Neural cell (in vitro differentiated cells): ENCODE data around the gene MRPS27.

ENCODE experiments used
- EP300 ChIP-seq: fragments of 450-650 bp; conservative IDR thresholded peaks from 2 replicates; pipeline ENCODE4 v1.6.1; 2014; ENCODE audit warnings: antibody characterized with exemption, mild to moderate bottlenecking, moderate library complexity; ENCODE audit not compliant: poor library complexity, severe bottlenecking
- EZH2 ChIP-seq: fragments of 200-600, 300-800 bp; shearing (Covaris generic), sonication (generic); IDR thresholded peaks from 2 replicates; pipeline ENCODE4 v1.6.1; 2014; ENCODE audit warnings: antibody characterized with exemption, low read length, borderline replicate concordance, mild to moderate bottlenecking; ENCODE audit not compliant: insufficient read depth, poor library complexity, severe bottlenecking
- RAD21 ChIP-seq: fragments of 450-650 bp; conservative IDR thresholded peaks from 2 replicates; pipeline ENCODE4 v1.6.1; 2014; ENCODE audit warnings: antibody characterized with exemption, mild to moderate bottlenecking, moderate library complexity
- TAF1 ChIP-seq: IDR thresholded peaks from 2 replicates; pipeline ENCODE4 v1.6.1; 2012; ENCODE audit warnings: low read depth
- TF ChIP-seq, protein P1 (sequence below): fragments of 450-650 bp; IDR thresholded peaks from 2 replicates; pipeline ENCODE4 v1.5.1; 2014; ENCODE audit warnings: antibody characterized with exemption, mild to moderate bottlenecking, moderate library complexity; ENCODE audit not compliant: poor library complexity, severe bottlenecking
- TF ChIP-seq, protein P2 (sequence below): IDR thresholded peaks from 2 replicates; pipeline ENCODE4 v1.6.1; 2012; ENCODE audit warnings: borderline replicate concordance

DNA sequence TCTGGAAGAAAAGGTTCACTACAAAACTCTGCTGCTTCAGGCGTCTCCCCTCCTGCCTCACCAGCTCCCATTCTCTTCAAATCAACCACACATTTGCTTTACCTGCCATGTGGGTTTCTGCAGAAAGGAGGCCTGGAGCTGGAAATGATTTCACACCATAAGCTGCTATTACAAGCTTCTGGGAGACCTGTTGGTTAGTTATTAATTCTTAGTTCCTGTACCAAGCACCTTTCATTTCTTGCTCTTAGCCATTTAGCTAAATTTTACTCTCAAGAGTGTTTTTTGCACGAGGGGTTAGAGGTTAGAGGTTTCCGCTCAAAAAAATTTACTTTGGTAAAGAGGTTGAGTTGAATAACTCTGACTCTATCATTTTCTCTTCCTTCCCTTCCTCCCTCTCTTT is 142.5 kb downstream of the MRPS27 start:
- TF ChIP-seq, protein P1, sequence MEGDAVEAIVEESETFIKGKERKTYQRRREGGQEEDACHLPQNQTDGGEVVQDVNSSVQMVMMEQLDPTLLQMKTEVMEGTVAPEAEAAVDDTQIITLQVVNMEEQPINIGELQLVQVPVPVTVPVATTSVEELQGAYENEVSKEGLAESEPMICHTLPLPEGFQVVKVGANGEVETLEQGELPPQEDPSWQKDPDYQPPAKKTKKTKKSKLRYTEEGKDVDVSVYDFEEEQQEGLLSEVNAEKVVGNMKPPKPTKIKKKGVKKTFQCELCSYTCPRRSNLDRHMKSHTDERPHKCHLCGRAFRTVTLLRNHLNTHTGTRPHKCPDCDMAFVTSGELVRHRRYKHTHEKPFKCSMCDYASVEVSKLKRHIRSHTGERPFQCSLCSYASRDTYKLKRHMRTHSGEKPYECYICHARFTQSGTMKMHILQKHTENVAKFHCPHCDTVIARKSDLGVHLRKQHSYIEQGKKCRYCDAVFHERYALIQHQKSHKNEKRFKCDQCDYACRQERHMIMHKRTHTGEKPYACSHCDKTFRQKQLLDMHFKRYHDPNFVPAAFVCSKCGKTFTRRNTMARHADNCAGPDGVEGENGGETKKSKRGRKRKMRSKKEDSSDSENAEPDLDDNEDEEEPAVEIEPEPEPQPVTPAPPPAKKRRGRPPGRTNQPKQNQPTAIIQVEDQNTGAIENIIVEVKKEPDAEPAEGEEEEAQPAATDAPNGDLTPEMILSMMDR, result no peak
- TF ChIP-seq, protein P2, sequence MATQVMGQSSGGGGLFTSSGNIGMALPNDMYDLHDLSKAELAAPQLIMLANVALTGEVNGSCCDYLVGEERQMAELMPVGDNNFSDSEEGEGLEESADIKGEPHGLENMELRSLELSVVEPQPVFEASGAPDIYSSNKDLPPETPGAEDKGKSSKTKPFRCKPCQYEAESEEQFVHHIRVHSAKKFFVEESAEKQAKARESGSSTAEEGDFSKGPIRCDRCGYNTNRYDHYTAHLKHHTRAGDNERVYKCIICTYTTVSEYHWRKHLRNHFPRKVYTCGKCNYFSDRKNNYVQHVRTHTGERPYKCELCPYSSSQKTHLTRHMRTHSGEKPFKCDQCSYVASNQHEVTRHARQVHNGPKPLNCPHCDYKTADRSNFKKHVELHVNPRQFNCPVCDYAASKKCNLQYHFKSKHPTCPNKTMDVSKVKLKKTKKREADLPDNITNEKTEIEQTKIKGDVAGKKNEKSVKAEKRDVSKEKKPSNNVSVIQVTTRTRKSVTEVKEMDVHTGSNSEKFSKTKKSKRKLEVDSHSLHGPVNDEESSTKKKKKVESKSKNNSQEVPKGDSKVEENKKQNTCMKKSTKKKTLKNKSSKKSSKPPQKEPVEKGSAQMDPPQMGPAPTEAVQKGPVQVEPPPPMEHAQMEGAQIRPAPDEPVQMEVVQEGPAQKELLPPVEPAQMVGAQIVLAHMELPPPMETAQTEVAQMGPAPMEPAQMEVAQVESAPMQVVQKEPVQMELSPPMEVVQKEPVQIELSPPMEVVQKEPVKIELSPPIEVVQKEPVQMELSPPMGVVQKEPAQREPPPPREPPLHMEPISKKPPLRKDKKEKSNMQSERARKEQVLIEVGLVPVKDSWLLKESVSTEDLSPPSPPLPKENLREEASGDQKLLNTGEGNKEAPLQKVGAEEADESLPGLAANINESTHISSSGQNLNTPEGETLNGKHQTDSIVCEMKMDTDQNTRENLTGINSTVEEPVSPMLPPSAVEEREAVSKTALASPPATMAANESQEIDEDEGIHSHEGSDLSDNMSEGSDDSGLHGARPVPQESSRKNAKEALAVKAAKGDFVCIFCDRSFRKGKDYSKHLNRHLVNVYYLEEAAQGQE, result no peak
- no peak for TF ChIP-seq RAD21
- TF ChIP-seq EP300, result no peak
- no peak for TF ChIP-seq EZH2
- no peak for TF ChIP-seq TAF1
